Stomach (tissue), 9 donors: Measurements from ENCODE around the gene PPARA. TPM values are rescaled to one million over a fixed set of nuclear protein-coding genes. Genes with fewer than 3 reads are reported as not detected.
A peak's percentile ranks its signal among the peaks of the same experiment; 100 is the strongest.

Experiments
- DNase-seq, 2 donors: peaks; one replicate each; pipeline versions ENCODE4 v3.0.0 to v3.0.0-alpha.2; 2013 to 2019
- H3K27ac ChIP-seq, 5 donors: fragments of 200-600 bp in 4 of 5; sonication (generic) in 4 of 5; one replicate each; pipeline ENCODE4 v1.5.1; 2013 to 2019; ENCODE audit warnings: mild to moderate bottlenecking in 1 of 5, moderate library complexity in 1 of 5
- H3K27me3 ChIP-seq, 3 donors: fragments of 200-600 bp; sonication (generic); one replicate each; pipeline ENCODE4 v1.5.1; 2017 to 2019; ENCODE audit warnings: mixed run types in 1 of 3
- H3K36me3 ChIP-seq, 4 donors: fragments of 200-600 bp; sonication (generic); 1 replicate in 3 of 4; 2 replicates in 1 of 4; pipeline ENCODE4 v1.5.1; 2016 to 2019
- H3K4me1 ChIP-seq, 4 donors: fragments of 200-600 bp; sonication (generic); one replicate each; pipeline ENCODE4 v1.5.1; 2016 to 2019
- H3K4me3 ChIP-seq, 4 donors: fragments of 200-600 bp; sonication (generic) in 3 of 4; one replicate each; pipeline ENCODE4 v1.5.1; 2016 to 2019; ENCODE audit warnings: mild to moderate bottlenecking in 1 of 4
- H3K9me3 ChIP-seq, 4 donors: fragments of 200-600 bp; sonication (generic); one replicate each; pipeline ENCODE4 v1.5.1; 2016 to 2019
- EP300 ChIP-seq: sonication (generic); formaldehyde crosslinking; IDR thresholded peaks from one replicate; pipeline ENCODE4 v1.6.1; 2017; ENCODE audit warnings: antibody characterized with exemption
- POLR2A ChIP-seq, 4 donors: fragments of 450-650 bp; IDR thresholded peaks; one replicate each; pipeline ENCODE4 v1.6.1; 2016; ENCODE audit warnings: antibody characterized with exemption in 4 of 4, control low read depth in 2 of 4, mild to moderate bottlenecking in 1 of 4, moderate library complexity in 1 of 4
- POLR2AphosphoS5 ChIP-seq, 3 donors: sonication (generic); formaldehyde crosslinking; IDR thresholded peaks; one replicate each; pipeline ENCODE4 v1.6.1; 2016; ENCODE audit warnings: antibody characterized with exemption in 3 of 3
- WGBS, 5 donors: extraction: QIAGEN DNeasy Blood & Tissue Kit in 3 of 5; methylation state at CpG; one replicate each; pipeline versions ENCODE4 v1.1.5 to v1.1.7; 2013 to 2018; 5-methylcytosine and 5-hydroxymethylcytosine counted together
- intact Hi-C: fragments of 100-400 bp; cut with DNase I; formaldehyde crosslinking; loops from one replicate; pipeline ENCODE4 v1.15.1; 2023; ENCODE audit warnings: low total_unique reads
- polyA plus RNA-seq, 3 donors: library from polyadenylated mRNA; stranded (reverse); fragments of 200-250 nt; gene quantifications; one replicate each; pipeline ENCODE4 v1.2.3, GENCODE V29; 2013
- total RNA-seq, 5 donors: library from RNA; depleted of rRNA; stranded (reverse); fragments of >200 nt; gene quantifications; one replicate each; pipeline versions ENCODE4 v1.1.0 to v1.2.3, GENCODE V29; 2014 to 2016
- TF ChIP-seq, protein P1 (sequence below), 7 experiments: fragments of 450-650 bp in 4 of 7; fragments of 200-600 bp in 3 of 7; sonication (generic) in 3 of 7; IDR thresholded peaks; one replicate each; pipeline ENCODE4 v1.5.1; 2016 to 2019; ENCODE audit warnings: antibody characterized with exemption in 7 of 7, control low read depth in 2 of 7, mild to moderate bottlenecking in 1 of 7
- donor health status: healthy with polysubstance abuse.
- donor health status: Bipolar disorder and iron deficiency.
- donor health status: healthy.

Gene PPARA
- total and polyA plus RNA-seq, 8 donors: 3.4 to 28.8 (median 11.6) TPM

DNA sequence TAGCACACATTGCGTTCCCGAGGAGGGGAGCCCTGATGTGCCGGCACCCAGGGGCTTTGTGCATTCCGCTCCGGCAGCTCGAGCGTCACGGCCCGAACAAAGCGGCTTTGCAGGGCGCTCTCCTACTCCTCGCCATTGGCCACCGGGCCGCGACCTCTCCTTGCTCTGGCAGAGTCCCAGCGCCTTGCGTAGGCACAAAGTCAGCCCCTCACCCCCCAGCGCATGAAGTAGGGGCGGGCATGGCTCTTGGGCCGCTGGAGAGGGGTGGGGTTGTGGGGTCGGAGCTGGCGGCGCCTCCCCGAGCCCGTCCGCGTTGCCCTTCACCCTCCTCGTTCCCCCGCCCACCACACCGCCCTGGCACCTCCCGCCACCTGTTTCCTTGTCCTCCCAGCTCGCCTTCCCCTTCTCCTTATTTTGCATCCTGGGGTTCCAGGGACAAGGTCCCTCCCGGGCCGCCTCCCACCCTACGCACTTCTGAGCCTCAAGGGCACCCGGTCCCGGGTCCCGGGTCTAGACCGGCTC is 753 bp upstream of the PPARA start:
- peaks cover 10 to 60% (median 47%) of the 10 kb centered on the region in 4 donors for H3K4me1 ChIP-seq
- peak overlapping the region; percentile 66 to 95 (median 82) for H3K4me3 ChIP-seq
- H3K27ac ChIP-seq: peak overlapping the region; percentile 89 to 97 (median 95)
- TF ChIP-seq POLR2A (IDR thresholded peaks at IDR 0.05) (no peak), POLR2AphosphoS5 (IDR thresholded peaks at IDR 0.05) (no peak), EP300 (no peak)
- TF ChIP-seq, protein P1, sequence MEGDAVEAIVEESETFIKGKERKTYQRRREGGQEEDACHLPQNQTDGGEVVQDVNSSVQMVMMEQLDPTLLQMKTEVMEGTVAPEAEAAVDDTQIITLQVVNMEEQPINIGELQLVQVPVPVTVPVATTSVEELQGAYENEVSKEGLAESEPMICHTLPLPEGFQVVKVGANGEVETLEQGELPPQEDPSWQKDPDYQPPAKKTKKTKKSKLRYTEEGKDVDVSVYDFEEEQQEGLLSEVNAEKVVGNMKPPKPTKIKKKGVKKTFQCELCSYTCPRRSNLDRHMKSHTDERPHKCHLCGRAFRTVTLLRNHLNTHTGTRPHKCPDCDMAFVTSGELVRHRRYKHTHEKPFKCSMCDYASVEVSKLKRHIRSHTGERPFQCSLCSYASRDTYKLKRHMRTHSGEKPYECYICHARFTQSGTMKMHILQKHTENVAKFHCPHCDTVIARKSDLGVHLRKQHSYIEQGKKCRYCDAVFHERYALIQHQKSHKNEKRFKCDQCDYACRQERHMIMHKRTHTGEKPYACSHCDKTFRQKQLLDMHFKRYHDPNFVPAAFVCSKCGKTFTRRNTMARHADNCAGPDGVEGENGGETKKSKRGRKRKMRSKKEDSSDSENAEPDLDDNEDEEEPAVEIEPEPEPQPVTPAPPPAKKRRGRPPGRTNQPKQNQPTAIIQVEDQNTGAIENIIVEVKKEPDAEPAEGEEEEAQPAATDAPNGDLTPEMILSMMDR (IDR thresholded peaks at IDR 0.05): no peak
- DNase-seq: peak; percentile 75 to 77
- intact Hi-C loops: no loop called here
- H3K27me3 ChIP-seq: no peaks in the 10 kb centered on the region
- 1 to 5% (median 1%) methylated on average over 30 to 39 of the region's 39 CpGs for WGBS, 5 donors
- H3K9me3 ChIP-seq: no peaks in the 10 kb centered on the region
- peaks cover 0 to 19% (median 4%) of the 10 kb centered on the region in 4 donors for H3K36me3 ChIP-seq

DNA sequence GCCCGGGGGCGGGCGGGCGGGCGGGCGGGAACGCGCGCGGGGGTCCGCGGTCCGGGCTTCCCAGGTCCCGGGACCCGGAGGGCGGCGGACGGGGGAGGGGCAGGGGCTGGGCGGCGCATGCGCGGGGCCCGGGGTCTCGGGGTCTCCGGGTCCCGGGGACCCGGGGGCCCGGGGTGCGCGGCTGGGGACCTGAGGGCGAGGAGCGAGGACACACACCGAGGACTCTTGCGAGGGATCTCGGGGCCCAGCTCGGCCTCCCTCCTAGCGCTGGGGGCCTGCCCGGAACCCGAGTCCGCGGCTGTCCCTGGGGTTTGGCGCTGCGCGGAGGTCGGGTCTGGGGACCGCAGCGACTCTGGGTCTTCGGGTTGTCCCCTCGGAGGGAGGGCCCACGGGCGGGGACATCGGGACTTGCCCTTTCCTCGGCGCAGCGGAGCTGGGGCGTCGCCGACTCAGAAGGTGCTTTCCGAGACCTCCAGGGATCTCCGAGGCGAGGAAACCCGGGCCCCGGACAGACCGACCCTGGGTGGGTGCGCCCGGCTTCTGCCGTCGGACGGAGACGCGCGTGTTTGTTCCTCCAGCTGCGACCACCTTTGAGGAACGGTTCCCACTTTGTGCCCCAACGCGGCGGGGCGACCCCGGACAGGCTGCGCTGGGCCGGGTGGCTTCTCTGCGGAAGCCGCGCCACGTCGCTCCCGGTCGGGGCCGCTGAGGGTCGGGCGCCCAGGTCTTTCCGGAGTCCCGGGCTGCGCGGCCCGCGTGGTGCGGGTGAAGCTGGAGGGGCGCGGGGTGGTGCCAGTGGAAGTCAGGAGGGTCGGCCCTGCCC is 540 bp downstream of the PPARA start:
- peak overlapping the region; percentile 87 to 93 (median 91) for H3K27ac ChIP-seq
- no peaks in the 10 kb centered on the region for H3K9me3 ChIP-seq
- 0 to 1% (median 0%) methylated on average over 10 to 87 of the region's 101 CpGs for WGBS, 5 donors
- intact Hi-C loops: no loop called here
- H3K4me1 ChIP-seq: peaks cover 10 to 61% (median 48%) of the 10 kb centered on the region in 4 donors
- TF ChIP-seq POLR2AphosphoS5 (IDR thresholded peaks at IDR 0.05) (no peak), POLR2A (IDR thresholded peaks at IDR 0.05) (no peak), EP300 (no peak)
- TF ChIP-seq, protein P1 (IDR thresholded peaks at IDR 0.05): no peak
- H3K27me3 ChIP-seq: no peaks in the 10 kb centered on the region
- peaks cover 0 to 19% (median 6%) of the 10 kb centered on the region in 4 donors for H3K36me3 ChIP-seq
- H3K4me3 ChIP-seq: peak overlapping the region; percentile 89 to 95 (median 92)
- peak; percentile 41 to 68 for DNase-seq

DNA sequence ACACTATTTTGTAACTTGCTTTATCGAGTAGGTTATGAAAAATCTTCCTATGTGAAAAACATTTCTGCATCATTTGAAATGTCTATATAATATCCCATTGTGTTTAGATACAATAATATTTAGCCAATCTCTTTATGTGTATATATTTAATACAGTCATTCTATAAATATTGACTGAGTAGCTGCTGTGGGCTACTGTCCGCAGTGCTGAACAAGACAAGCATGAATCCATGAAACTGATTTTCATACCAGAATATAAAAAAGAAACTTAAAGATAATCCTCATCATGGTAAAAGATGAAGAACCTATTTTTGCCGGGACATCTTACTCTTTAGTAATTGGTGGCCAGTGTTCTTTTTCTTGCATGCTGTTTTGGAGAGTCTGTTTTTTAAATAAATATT is 3.6 kb downstream of the PPARA start:
- TF ChIP-seq EP300 (no peak), POLR2AphosphoS5 (IDR thresholded peaks at IDR 0.05) (no peak), POLR2A (IDR thresholded peaks at IDR 0.05) (no peak)
- TF ChIP-seq, protein P1 (IDR thresholded peaks at IDR 0.05): no peak
- peaks cover 10 to 55% (median 46%) of the 10 kb centered on the region in 4 donors for H3K4me1 ChIP-seq
- H3K9me3 ChIP-seq: no peaks in the 10 kb centered on the region
- no peak for DNase-seq
- WGBS, 5 donors: 51 to 64% (median 61%) methylated on average over 3 of the region's 3 CpGs
- H3K4me3 ChIP-seq: no peak overlapping the region
- intact Hi-C loops: no loop called here
- H3K27me3 ChIP-seq: no peaks in the 10 kb centered on the region
- no peak overlapping the region for H3K27ac ChIP-seq
- H3K36me3 ChIP-seq: peaks cover 0 to 29% (median 20%) of the 10 kb centered on the region in 4 donors

DNA sequence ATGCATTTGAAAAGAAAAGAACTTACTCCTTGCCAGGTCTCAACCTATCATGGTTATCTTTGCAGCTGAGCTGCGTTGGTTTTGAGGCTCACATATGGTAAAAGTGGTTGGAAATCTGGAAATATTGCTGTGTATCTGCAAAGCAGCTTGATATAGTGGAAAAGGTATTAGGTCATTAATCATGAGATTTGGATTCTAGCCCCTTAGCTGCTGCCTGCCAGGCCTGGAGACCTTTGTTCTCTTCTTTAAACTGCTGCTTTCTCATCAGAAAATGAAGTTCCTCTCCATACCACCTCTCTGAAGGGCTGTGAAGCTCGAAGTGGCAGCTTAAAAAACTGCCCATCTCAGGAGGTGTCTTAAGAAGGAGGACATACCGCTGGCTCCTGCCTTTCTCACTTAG is 5.7 kb downstream of the PPARA start:
- intact Hi-C loops: no loop called here
- DNase-seq: peak in 1 of 2 donors; percentile 11
- Histone ChIP-seq H3K4me1 (peaks cover 10 to 48% (median 36%) of the 10 kb centered on the region in 4 donors), H3K4me3 (no peak overlapping the region), H3K27ac (no peak overlapping the region), H3K36me3 (peaks cover 0 to 49% (median 30%) of the 10 kb centered on the region in 4 donors), H3K9me3 (no peaks in the 10 kb centered on the region), H3K27me3 (no peaks in the 10 kb centered on the region)
- 73 to 85% (median 80%) methylated on average over 3 of the region's 3 CpGs for WGBS, 5 donors
- TF ChIP-seq POLR2AphosphoS5 (IDR thresholded peaks at IDR 0.05) (no peak), EP300 (no peak), POLR2A (IDR thresholded peaks at IDR 0.05) (no peak)
- TF ChIP-seq, protein P1 (IDR thresholded peaks at IDR 0.05): no peak
